AG09309 (cell line): ENCODE data around the gene STIM1.
"Not testable (repeated sequence)": the region's sequence is repeated elsewhere in the genome, so short reads cannot be mapped to it uniquely, and the experiment has no call there.

Source experiments
- DNase-seq: peaks from one replicate; pipeline ENCODE4 v3.0.0-alpha.2; 2010; ENCODE audit warnings: low read depth
- H3K4me3 ChIP-seq: 2 replicates; pipeline ENCODE4 v1.5.1; 2011; ENCODE audit warnings: mild to moderate bottlenecking, low read depth, low read length, moderate library complexity; ENCODE audit not compliant: control insufficient read depth
- CTCF ChIP-seq: IDR thresholded peaks from 2 replicates; pipeline ENCODE4 v1.5.1; 2011; ENCODE audit warnings: mild to moderate bottlenecking, low read depth, low read length, inconsistent platforms; ENCODE audit not compliant: insufficient read depth, control insufficient read depth; ENCODE audit errors: missing control alignments

Gene STIM1

GRCh38 chr11:3860375-3860774 lies 4.9 kb downstream of the STIM1 start:
- no peak for DNase-seq
- TF ChIP-seq CTCF = no peak
- H3K4me3 ChIP-seq = no peak overlapping the region

GRCh38 chr11:3860898-3861393 lies 5.5 kb downstream of the STIM1 start:
- DNase-seq, H3K4me3 ChIP-seq: not testable (repeated sequence)

GRCh38 chr11:3861683-3862082 lies 6.2 kb downstream of the STIM1 start:
- H3K4me3 ChIP-seq = no peak overlapping the region
- DNase-seq = no peak
- TF ChIP-seq CTCF = no peak

- H3K4me3 ChIP-seq = no peak overlapping the region
- peak; percentile 29 for DNase-seq
- TF ChIP-seq CTCF = no peak
These were observed 10.1 kb downstream of the STIM1 start for GRCh38 chr11:3865388-3866193.

- H3K4me3 ChIP-seq = no peak overlapping the region
- TF ChIP-seq CTCF = no peak
- DNase-seq = no peak
These were observed 10.7 kb downstream of the STIM1 start for GRCh38 chr11:3866206-3866605.

- no peak for DNase-seq
- H3K4me3 ChIP-seq = no peak overlapping the region
- no peak for TF ChIP-seq CTCF
These were observed 11.4 kb downstream of the STIM1 start for GRCh38 chr11:3866836-3867208.

GRCh38 chr11:3867209-3868091 lies 12.0 kb downstream of the STIM1 start:
- no peak for TF ChIP-seq CTCF
- no peak for DNase-seq
- H3K4me3 ChIP-seq = no peak overlapping the region
